AG08396 (cell line): Measurements from ENCODE around the gene CLASRP.
"Not testable (repeated sequence)": the region's sequence is repeated elsewhere in the genome, so short reads cannot be mapped to it uniquely, and the experiment has no call there.

Source experiments
- DNase-seq: peaks from one replicate; pipeline ENCODE4 v3.0.0; 2012; ENCODE audit warnings: low spot score, mixed read lengths

The CLASRP gene

DNA sequence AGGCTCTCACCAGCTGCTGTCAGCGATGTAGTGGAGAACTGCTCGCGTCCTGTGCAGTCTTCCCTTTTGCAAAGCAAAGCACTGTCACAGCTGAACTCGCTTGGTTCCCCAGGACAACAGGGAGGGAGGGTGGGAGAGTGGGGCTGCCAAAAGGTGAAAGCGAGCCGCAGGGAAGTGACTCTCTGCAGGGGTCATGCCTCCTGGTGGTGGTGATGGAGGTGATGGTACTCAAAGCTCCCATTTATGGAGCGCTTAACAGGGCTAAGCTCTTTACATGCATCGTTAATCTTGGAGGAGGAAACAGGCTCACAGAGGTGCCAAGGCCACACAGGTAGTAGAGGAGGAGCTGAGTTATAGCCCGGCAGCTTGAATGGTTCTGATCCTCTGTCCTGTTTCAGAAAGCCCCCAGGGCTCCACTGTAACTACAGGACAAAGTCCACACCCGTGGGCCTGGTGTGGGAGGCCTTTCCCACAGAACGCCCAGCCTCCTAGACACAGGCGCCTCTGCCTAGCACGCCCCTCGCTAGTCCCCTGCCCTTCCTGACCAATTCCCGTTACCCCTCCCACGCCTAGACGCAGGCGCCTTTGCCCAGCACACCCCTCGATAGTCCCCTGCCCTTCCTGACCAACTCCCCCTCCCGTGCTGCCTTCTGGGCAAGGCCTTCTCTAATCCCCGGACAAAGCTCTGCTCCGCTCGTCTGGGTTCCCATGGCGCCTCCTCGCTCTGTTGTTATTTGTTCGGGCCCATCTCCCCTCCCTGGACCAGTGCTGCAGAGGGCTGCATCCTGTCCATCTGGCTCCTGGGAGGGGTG lies 64.9 kb downstream of the CLASRP start:
- no peak for DNase-seq

- DNase-seq: no peak
Measured at GRCh38 chr19:45104658-45105349, 66.0 kb downstream of the CLASRP start.

DNA sequence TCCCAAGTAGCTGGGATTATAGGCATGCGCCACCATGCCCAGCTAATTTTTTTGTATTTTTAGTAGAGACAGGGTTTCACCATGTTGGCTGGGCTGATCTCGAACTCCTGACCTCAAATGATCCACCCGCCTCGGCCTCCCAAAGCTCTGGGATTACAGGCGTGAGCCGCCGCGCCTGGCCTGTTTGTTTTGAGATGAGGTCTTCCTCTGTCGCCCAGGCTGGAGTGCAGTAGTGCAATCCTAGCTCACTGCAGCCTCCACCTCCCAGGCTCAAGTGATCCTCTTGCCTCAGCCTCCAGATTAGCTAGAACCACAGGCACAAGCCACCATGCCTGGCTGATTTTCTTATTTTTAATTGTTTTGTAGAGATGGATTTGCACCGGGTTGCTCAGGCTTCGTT lies 67.5 kb downstream of the CLASRP start:
- DNase-seq: not testable (repeated sequence)

- no peak for DNase-seq
Measured at GRCh38 chr19:45107621-45108150, 68.8 kb downstream of the CLASRP start.

GRCh38 chr19:45110851-45111266 lies 72.0 kb downstream of the CLASRP start:
- no peak for DNase-seq

- DNase-seq: no peak
Measured at GRCh38 chr19:45112111-45112827, 73.4 kb downstream of the CLASRP start.

- DNase-seq: no peak
Measured at GRCh38 chr19:45113628-45114027, 74.8 kb downstream of the CLASRP start.

GRCh38 chr19:45114116-45114515 lies 75.3 kb downstream of the CLASRP start:
- DNase-seq: no peak

- no peak for DNase-seq
Measured at GRCh38 chr19:45115809-45116615, 77.2 kb downstream of the CLASRP start.

DNA sequence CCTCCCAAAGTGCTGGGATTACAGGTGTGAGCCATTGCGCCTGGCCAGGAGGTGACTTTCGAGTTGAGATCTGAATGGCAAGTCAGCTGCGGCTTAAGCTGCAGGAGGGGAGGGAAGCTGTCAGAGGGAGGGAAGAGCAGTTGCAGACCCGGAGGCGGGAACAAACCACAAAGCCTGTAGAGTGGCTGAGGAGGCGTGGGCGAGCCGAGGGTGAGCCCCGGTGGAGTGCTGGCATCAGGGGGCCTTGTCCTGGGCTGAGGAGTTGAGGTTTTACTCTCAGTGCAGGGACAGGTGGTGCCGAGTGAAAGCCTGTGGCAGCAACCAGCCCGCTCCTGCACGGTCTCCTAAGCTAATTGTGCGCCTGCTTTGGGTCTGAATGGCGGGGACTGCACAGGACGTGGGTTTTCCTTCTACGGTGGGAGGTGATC lies 78.3 kb downstream of the CLASRP start:
- no peak for DNase-seq

GRCh38 chr19:45117671-45118070 lies 78.8 kb downstream of the CLASRP start:
- DNase-seq: no peak

DNA sequence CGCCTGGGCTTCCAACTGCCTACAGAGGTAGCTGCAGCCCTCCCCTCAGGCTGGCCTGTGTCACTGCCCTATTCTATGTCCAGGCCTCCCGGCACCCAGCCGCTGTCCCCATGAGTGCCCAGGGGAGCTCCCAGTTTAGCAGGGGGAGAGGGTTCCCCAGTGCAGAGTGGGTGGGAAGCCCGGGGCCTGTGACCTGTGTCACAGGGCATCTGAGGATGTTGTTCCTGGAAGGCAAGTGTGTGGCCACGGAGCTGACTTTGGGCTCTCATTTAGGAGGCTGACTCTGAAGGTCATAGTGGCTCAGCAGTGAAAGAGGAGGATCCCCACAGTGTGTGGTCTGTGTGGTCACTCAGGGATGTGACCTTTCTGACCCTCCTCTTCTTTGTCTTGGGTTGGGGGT lies 79.3 kb downstream of the CLASRP start:
- DNase-seq: no peak

DNA sequence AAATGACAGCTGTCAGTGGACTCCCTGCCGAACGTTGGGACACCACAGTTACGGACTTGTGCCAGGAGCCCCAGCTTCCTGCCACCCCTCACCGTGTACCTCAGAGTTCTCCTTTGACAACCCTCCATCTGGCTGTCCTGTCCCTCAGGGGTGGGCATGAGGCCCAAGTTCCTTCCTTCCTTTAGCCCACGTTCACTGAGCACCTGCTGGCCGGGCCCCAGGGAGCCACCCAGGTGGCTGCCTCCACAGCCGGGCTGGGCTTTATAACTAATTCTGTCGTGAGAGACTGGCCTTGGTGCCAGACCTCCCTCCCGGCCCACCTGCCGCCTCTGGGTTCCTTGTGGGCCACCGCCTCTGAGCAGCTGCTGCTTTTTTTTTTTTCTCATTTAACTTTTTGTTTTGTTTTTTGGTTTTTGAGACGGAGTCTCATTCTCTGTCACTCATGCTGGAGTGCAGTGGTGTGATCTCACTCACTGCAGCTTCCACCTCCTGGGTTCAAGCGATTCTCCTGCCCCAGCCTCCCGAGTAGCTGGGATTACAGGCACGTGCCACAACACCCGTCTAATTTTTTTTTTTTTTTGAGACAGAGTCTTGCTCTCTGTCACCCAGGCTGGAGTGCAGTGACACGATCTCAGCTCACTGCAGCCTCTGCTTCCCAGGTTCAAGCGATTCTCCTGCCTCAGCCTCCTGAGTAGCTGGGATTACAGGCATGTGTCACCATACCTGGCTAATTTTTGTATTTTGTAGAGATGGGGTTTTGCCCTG lies 79.9 kb downstream of the CLASRP start:
- DNase-seq: not testable (repeated sequence)

GRCh38 chr19:45119582-45119981 lies 80.7 kb downstream of the CLASRP start:
- no peak for DNase-seq
